Tibial nerve (tissue), 4 donors: ENCODE data around the gene ANO5.

Experiments used
- EP300 ChIP-seq, 2 donors: sonication (generic); formaldehyde crosslinking; IDR thresholded peaks; one replicate each; pipeline ENCODE4 v1.6.1; 2017; ENCODE audit warnings: antibody characterized with exemption in 2 of 2, mild to moderate bottlenecking in 1 of 2
- TF ChIP-seq, protein P1 (sequence below), 5 experiments: fragments of 200-600 bp in 3 of 5; fragments of 450-650 bp in 2 of 5; sonication (generic) in 3 of 5; IDR thresholded peaks; one replicate each; pipeline ENCODE4 v1.5.1; 2016 to 2019; ENCODE audit warnings: antibody characterized with exemption in 5 of 5, mild to moderate bottlenecking in 3 of 5, moderate library complexity in 2 of 5

DNA sequence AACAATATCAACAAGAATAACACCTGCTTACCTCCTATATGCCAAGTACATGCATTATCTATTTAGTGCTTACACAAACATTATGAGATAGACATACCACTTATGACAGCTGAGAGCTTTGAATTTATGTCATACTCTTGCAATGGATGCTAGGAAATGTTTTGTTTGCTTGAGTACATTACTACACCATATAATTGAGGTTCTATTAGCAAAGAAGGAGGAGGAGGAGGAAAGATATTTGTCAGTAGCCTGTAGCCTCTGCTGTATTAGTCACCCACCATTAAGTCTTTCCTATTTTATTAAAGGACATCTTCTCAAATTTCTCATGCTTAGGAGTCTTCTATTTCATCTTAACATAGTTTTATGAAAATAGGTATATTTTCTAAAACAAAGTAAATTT lies 6.4 kb downstream of the ANO5 start:
- TF ChIP-seq, protein P1, sequence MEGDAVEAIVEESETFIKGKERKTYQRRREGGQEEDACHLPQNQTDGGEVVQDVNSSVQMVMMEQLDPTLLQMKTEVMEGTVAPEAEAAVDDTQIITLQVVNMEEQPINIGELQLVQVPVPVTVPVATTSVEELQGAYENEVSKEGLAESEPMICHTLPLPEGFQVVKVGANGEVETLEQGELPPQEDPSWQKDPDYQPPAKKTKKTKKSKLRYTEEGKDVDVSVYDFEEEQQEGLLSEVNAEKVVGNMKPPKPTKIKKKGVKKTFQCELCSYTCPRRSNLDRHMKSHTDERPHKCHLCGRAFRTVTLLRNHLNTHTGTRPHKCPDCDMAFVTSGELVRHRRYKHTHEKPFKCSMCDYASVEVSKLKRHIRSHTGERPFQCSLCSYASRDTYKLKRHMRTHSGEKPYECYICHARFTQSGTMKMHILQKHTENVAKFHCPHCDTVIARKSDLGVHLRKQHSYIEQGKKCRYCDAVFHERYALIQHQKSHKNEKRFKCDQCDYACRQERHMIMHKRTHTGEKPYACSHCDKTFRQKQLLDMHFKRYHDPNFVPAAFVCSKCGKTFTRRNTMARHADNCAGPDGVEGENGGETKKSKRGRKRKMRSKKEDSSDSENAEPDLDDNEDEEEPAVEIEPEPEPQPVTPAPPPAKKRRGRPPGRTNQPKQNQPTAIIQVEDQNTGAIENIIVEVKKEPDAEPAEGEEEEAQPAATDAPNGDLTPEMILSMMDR (IDR thresholded peaks at IDR 0.05), result no peak
- no peak for TF ChIP-seq EP300 (IDR thresholded peaks at IDR 0.05)
